ENCODE measurements around the gene ACTA2. TPM values are rescaled to one million over a fixed set of nuclear protein-coding genes. Genes with fewer than 3 reads are reported as not detected.

ACTA2 gene
- total RNA-seq, 1 experiment from 2014 or later, result 25.4 TPM

GRCh38 chr10:88987243-88987725, 34.7 kb upstream of the ACTA2 start:
- no peak for DNase-seq (ENCODE audit: unreplicated experiment)
- no peak for TF ChIP-seq CTCF (IDR thresholded peaks at IDR 0.05; ENCODE audit: unreplicated experiment)

GRCh38 chr10:88986549-88987242, 34.1 kb upstream of the ACTA2 start:
- TF ChIP-seq CTCF (IDR thresholded peaks at IDR 0.05; ENCODE audit: unreplicated experiment), result peak; percentile 63
- Mint-ChIP-seq H3K27me3 (ENCODE audit: insufficient read depth, unreplicated experiment) (no peaks in the 10 kb centered on the region), H3K4me3 (ENCODE audit: unreplicated experiment) (no peak overlapping the region), H3K36me3 (ENCODE audit: insufficient read depth, unreplicated experiment) (no peaks in the 10 kb centered on the region), H3K4me1 (ENCODE audit: insufficient read depth, unreplicated experiment) (peaks cover 9% of the 10 kb centered on the region), H3K9me3 (ENCODE audit: unreplicated experiment) (no peaks in the 10 kb centered on the region), H3K27ac (ENCODE audit: low read depth, unreplicated experiment) (no peak overlapping the region)
- intact Hi-C loops (cut with micrococcal nuclease), result loop anchor here (1.0 kb wide), 2 partner anchors 51 to 151 kb away; no protein-coding TSS in a partner anchor
- CTCF ChIA-PET, result interaction anchor here (0.6 to 10.6 kb wide), 35 partner anchors 8 to 426 kb away, joined by 3 to 252 read pairs (median 5); no protein-coding TSS in a partner anchor
- DNase-seq (ENCODE audit: unreplicated experiment), result peak; percentile 54
- POLR2A ChIA-PET, result interaction anchor here (0.7 to 7.7 kb wide), 7 partner anchors 8 to 106 kb away, joined by 3 to 63 read pairs (median 7); partner anchors contain the start of gene STAMBPL1
- BruUV-seq (replicated peaks), result no TSS peak

More at GRCh38 chr10:88987243-88987725, 34.7 kb upstream of the ACTA2 start:
- no peaks in the 10 kb centered on the region for H3K9me3 Mint-ChIP-seq (ENCODE audit: unreplicated experiment)
- peaks cover 9% of the 10 kb centered on the region for H3K4me1 Mint-ChIP-seq (ENCODE audit: insufficient read depth, unreplicated experiment)
- H3K27ac Mint-ChIP-seq (ENCODE audit: low read depth, unreplicated experiment), result no peak overlapping the region
- H3K27me3 Mint-ChIP-seq (ENCODE audit: insufficient read depth, unreplicated experiment), result no peaks in the 10 kb centered on the region
- BruUV-seq (replicated peaks), result no TSS peak
- CTCF ChIA-PET, result interaction anchor here (0.6 to 10.6 kb wide), 36 partner anchors 9 to 427 kb away, joined by 3 to 252 read pairs (median 5); no protein-coding TSS in a partner anchor
- H3K36me3 Mint-ChIP-seq (ENCODE audit: insufficient read depth, unreplicated experiment), result no peaks in the 10 kb centered on the region
- intact Hi-C loops (cut with micrococcal nuclease), result loop anchor here (1.0 kb wide), 2 partner anchors 52 to 152 kb away; no protein-coding TSS in a partner anchor
- no peak overlapping the region for H3K4me3 Mint-ChIP-seq (ENCODE audit: unreplicated experiment)
- POLR2A ChIA-PET, result interaction anchor here (0.7 to 7.7 kb wide), 7 partner anchors 9 to 106 kb away, joined by 3 to 63 read pairs (median 7); partner anchors contain the start of gene STAMBPL1

GRCh38 chr10:88984525-88984924, 32.0 kb upstream of the ACTA2 start:
- Mint-ChIP-seq H3K4me1 (ENCODE audit: insufficient read depth, unreplicated experiment) (peaks cover 6% of the 10 kb centered on the region), H3K4me3 (ENCODE audit: unreplicated experiment) (no peak overlapping the region)
- CTCF ChIA-PET, result interaction anchor here (1.1 to 2.7 kb wide), 4 partner anchors 47 to 149 kb away, joined by 3 to 27 read pairs (median 5); no protein-coding TSS in a partner anchor

More at GRCh38 chr10:88984525-88984924, 32.0 kb upstream of the ACTA2 start:
- TF ChIP-seq CTCF (IDR thresholded peaks at IDR 0.05; ENCODE audit: unreplicated experiment), result no peak
- H3K36me3 Mint-ChIP-seq (ENCODE audit: insufficient read depth, unreplicated experiment), result no peaks in the 10 kb centered on the region
- intact Hi-C loops (cut with micrococcal nuclease), result no loop called here
- POLR2A ChIA-PET, result no interaction called here
- H3K27ac Mint-ChIP-seq (ENCODE audit: low read depth, unreplicated experiment), result no peak overlapping the region
- BruUV-seq (replicated peaks), result no TSS peak
- H3K9me3 Mint-ChIP-seq (ENCODE audit: unreplicated experiment), result no peaks in the 10 kb centered on the region
- no peaks in the 10 kb centered on the region for H3K27me3 Mint-ChIP-seq (ENCODE audit: insufficient read depth, unreplicated experiment)
- DNase-seq (ENCODE audit: unreplicated experiment), result no peak
